ENCODE results near the gene UGT1A5.
"Not testable (repeated sequence)": the region's sequence is repeated elsewhere in the genome, so short reads cannot be mapped to it uniquely, and the experiment has no call there.

- TF ChIP-seq CTCF (conservative IDR thresholded peaks at IDR 0.05; ENCODE audit: low read length); EZH2phosphoT487 (IDR thresholded peaks at IDR 0.05; ENCODE audit: borderline replicate concordance): not testable (repeated sequence)
Observed at GRCh38 chr2:233745838-233746237, 33.1 kb downstream of the UGT1A5 start.
